Prostate gland (tissue), 2 donors: ENCODE results near the gene FARS2. TPM values are rescaled to one million over a fixed set of nuclear protein-coding genes. Genes with fewer than 3 reads are reported as not detected.

Experiments
- DNase-seq: peaks from one replicate; pipeline ENCODE4 v3.0.0-alpha.2; 2019; ENCODE audit warnings: low spot score
- H3K27ac ChIP-seq, 2 donors: fragments of 200-600 bp; sonication (generic); 2 replicates each; pipeline ENCODE4 v1.5.1; 2017 to 2019
- H3K27me3 ChIP-seq: fragments of 200-600 bp; sonication (generic); replicated peaks from 2 replicates; pipeline ENCODE4 v1.5.1; 2019; ENCODE audit not compliant: insufficient read depth
- H3K36me3 ChIP-seq, 2 donors: fragments of 200-600 bp; sonication (generic); 1 replicate in 1 of 2; 2 replicates in 1 of 2; pipeline versions ENCODE4 v1.5.1 to v1.8.1; 2017 to 2019
- H3K4me1 ChIP-seq: fragments of 200-600 bp; sonication (generic); replicated peaks from 2 replicates; pipeline ENCODE4 v1.5.1; 2019
- H3K4me3 ChIP-seq, 2 donors: fragments of 200-600 bp; sonication (generic); 2 replicates each; pipeline ENCODE4 v1.5.1; 2017 to 2019
- H3K9me3 ChIP-seq: fragments of 200-600 bp; sonication (generic); 2 replicates; pipeline ENCODE4 v1.5.1; 2017
- POLR2A ChIP-seq: fragments of 450-650 bp; IDR thresholded peaks from one replicate; pipeline ENCODE4 v1.6.1; 2016; ENCODE audit warnings: antibody characterized with exemption, mild to moderate bottlenecking
- POLR2AphosphoS5 ChIP-seq: sonication (generic); formaldehyde crosslinking; IDR thresholded peaks from one replicate; pipeline ENCODE4 v1.6.1; 2017; ENCODE audit warnings: antibody characterized with exemption
- WGBS: methylation state at CpG from one replicate; pipeline ENCODE4 v1.1.5; 2018; 5-methylcytosine and 5-hydroxymethylcytosine counted together
- intact Hi-C: fragments of 100-400 bp; cut with DNase I; formaldehyde crosslinking; loops from one replicate; pipeline ENCODE4 v1.14.2; 2022
- total RNA-seq, 2 donors: library from RNA; depleted of rRNA; stranded (reverse); fragments of >200 nt; gene quantifications; one replicate each; pipeline ENCODE4 v1.1.0, GENCODE V29; 2016
- TF ChIP-seq, protein P1 (sequence below), 4 experiments: fragments of 200-600 bp in 2 of 4; fragments of 450-650 bp in 2 of 4; sonication (generic) in 2 of 4; IDR thresholded peaks; 1 replicate in 3 of 4; 2 replicates in 1 of 4; pipeline ENCODE4 v1.5.1; 2016 to 2019; ENCODE audit warnings: antibody characterized with exemption in 4 of 4, mild to moderate bottlenecking in 2 of 4, moderate library complexity in 2 of 4

FARS2 gene
- total RNA-seq, 2 donors from 2014 or later, result 11.6 to 19.5 TPM

DNA sequence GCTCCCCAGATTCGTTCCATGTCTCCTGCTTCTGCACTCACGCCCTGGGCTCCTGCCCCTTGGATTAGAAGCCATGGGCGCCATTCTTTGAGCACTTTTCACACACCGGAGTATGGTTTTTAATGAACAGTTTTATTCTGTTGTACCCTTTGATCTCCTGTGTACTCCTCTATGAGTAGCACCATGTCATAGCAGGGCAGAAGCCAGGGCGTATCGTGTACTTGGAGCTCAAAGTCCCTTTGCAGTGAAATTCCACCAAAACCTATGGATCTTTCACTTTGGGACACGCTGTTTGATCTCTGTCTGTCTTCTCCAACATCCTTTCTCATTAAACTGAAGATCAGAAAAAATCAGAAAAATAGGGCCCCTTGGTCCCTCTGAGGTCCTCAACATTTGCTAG, 470.1 kb downstream of the FARS2 start:
- Histone ChIP-seq H3K4me3 (no peak overlapping the region), H3K9me3 (no peaks in the 10 kb centered on the region), H3K4me1 (no peaks in the 10 kb centered on the region), H3K27me3 (no peaks in the 10 kb centered on the region), H3K27ac (no peak overlapping the region), H3K36me3 (no peaks in the 10 kb centered on the region)
- intact Hi-C loops, result no loop called here
- WGBS, result 94% methylated on average over 7 of the region's 7 CpGs
- DNase-seq, result no peak
- TF ChIP-seq, protein P1, sequence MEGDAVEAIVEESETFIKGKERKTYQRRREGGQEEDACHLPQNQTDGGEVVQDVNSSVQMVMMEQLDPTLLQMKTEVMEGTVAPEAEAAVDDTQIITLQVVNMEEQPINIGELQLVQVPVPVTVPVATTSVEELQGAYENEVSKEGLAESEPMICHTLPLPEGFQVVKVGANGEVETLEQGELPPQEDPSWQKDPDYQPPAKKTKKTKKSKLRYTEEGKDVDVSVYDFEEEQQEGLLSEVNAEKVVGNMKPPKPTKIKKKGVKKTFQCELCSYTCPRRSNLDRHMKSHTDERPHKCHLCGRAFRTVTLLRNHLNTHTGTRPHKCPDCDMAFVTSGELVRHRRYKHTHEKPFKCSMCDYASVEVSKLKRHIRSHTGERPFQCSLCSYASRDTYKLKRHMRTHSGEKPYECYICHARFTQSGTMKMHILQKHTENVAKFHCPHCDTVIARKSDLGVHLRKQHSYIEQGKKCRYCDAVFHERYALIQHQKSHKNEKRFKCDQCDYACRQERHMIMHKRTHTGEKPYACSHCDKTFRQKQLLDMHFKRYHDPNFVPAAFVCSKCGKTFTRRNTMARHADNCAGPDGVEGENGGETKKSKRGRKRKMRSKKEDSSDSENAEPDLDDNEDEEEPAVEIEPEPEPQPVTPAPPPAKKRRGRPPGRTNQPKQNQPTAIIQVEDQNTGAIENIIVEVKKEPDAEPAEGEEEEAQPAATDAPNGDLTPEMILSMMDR (IDR thresholded peaks at IDR 0.05), result no peak
- no peak for TF ChIP-seq POLR2A

DNA sequence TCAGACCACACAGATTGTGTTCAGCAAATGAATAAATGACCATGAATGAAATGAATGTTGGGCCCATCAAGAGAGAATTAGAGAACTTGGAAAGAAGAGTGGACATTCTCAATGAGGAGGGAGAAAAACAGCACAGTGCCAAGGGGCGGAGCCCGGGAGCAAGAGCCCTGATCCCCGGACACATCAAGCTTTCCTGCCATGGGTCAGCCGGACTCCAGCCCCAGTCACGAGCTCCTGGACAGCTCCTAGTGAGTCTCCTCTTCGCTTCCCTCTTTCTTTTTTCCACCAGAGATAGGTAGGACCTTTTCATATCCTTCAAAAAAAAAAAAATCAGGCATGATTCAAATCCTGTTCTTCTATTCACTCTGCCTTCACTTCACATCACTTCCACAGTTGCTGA, 471.2 kb downstream of the FARS2 start:
- Histone ChIP-seq H3K27me3 (no peaks in the 10 kb centered on the region), H3K36me3 (no peaks in the 10 kb centered on the region), H3K27ac (no peak overlapping the region), H3K4me1 (no peaks in the 10 kb centered on the region), H3K4me3 (no peak overlapping the region), H3K9me3 (no peaks in the 10 kb centered on the region)
- no peak for DNase-seq
- intact Hi-C loops, result no loop called here
- 95% methylated on average over 6 of the region's 6 CpGs for WGBS
- no peak for TF ChIP-seq POLR2A

DNA sequence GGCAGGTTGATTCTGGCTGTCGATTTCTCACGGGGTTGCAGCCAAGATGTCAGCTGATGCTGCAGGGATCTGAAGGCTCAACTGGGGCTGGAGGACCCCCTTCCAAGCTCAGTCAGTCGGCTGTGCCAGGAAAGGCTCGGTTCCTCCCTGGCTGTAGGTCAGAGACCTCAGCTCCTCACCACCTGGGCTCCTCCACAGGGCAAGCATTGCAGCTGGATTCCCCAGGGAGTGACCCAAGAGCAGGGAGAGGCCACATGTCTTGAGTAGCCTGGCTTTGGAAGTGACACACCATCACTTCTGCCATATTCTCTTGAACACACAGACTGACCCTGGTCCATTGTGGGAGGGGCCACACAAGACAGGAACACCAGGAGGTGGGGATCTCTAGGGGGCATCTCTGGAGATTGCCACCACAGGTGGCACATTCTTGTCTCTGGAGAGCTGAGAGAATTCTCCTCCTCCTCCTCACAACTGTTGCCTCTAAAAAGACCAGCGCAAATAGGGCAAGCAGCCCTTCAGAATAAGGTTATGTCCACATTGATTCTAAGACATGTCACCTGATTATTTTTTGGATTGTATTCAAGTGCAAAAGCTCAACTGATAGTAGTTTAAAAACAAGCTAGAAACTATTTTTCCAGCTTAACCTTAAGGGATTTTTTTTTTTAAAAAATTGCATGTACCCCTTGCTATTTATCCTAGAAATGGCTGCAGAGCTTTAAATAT, 474.9 kb downstream of the FARS2 start:
- DNase-seq, result no peak
- 94% methylated on average over 5 of the region's 5 CpGs for WGBS
- intact Hi-C loops, result no loop called here
- Histone ChIP-seq H3K36me3 (no peaks in the 10 kb centered on the region), H3K27me3 (no peaks in the 10 kb centered on the region), H3K9me3 (no peaks in the 10 kb centered on the region), H3K27ac (no peak overlapping the region), H3K4me3 (no peak overlapping the region), H3K4me1 (no peaks in the 10 kb centered on the region)
- TF ChIP-seq POLR2AphosphoS5 (no peak), POLR2A (no peak)
- TF ChIP-seq, protein P1 (IDR thresholded peaks at IDR 0.05), result no peak

DNA sequence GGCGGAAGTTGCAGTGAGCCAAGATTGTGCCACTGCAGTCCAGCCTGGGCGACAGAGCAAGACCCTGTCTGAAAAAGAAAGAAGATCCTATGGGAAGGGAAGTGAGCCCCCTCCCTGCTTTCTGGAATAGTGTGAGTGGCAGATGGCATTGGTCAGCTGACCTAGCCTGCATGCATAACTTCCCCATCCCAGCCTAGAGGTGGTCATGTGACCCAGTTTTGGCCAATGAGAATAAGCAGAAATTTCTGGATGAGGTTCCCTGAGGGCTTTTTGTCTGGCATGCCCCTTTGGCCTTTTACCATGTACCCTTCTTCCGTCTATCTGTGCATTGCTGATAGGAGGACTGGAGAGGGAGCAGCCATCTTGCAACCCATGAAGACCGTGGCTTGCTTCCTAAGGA, 476.1 kb downstream of the FARS2 start:
- no peak overlapping the region for H3K27ac ChIP-seq
- no peak overlapping the region for H3K4me3 ChIP-seq
- DNase-seq, result no peak
- intact Hi-C loops, result no loop called here
- 89% methylated on average over 4 of the region's 4 CpGs for WGBS
- H3K27me3 ChIP-seq, result no peaks in the 10 kb centered on the region
- H3K9me3 ChIP-seq, result no peaks in the 10 kb centered on the region
- H3K4me1 ChIP-seq, result no peaks in the 10 kb centered on the region
- TF ChIP-seq, protein P1 (IDR thresholded peaks at IDR 0.05), result no peak
- TF ChIP-seq POLR2AphosphoS5, result no peak
- no peak for TF ChIP-seq POLR2A
- H3K36me3 ChIP-seq, result no peaks in the 10 kb centered on the region

DNA sequence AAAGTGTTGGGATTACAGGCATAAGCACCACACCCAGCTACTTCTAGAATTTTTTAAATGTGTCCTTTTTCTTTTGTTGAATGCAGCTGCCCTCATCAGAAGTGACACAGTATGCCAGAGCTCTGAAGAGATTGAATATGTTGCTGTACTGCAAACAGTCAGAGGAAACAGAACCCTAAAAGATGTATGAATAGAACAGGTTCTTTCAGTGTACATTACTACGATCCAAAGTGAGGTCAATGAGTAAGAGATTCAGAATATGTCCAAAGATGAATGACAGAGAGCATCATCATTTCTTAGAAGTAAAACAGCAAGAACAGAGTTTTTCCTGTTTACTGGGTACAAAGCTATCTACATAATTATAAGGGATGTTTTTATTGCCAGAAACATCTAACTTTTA, 476.9 kb downstream of the FARS2 start:
- H3K27ac ChIP-seq, result no peak overlapping the region
- TF ChIP-seq, protein P1 (IDR thresholded peaks at IDR 0.05), result no peak
- no peak for TF ChIP-seq POLR2AphosphoS5
- TF ChIP-seq POLR2A, result no peak
- H3K4me3 ChIP-seq, result no peak overlapping the region
- H3K9me3 ChIP-seq, result no peaks in the 10 kb centered on the region
- H3K36me3 ChIP-seq, result no peaks in the 10 kb centered on the region
- H3K4me1 ChIP-seq, result no peaks in the 10 kb centered on the region
- H3K27me3 ChIP-seq, result no peaks in the 10 kb centered on the region
- DNase-seq, result no peak
- intact Hi-C loops, result no loop called here
- 73% methylated on average over 1 of the region's 1 CpG for WGBS
